NCI-H69 (cell line): ENCODE measurements around the gene ZNF488.

Source experiments
- DNase-seq: peaks from one replicate; lab custom pipeline; 2025; lab: John Stamatoyannopoulos, UW

ZNF488 gene

GRCh38 chr10:47381427-47382379 is 2.4 kb downstream of the ZNF488 start:
- DNase-seq: no peak

DNA sequence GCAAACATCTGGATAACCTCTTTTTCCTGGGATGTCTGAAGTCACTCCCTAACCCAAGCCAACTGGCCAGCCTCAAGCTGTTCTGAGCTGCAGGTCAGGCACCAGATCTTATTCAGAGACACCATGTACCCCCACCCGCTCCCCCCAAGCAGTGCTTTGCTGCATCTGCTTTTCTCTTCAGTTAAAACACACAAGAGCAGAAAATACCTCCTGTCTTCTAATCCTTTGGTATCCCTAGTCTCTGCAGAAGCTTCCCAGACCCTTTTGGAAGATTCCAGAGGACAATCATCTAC is 3.0 kb downstream of the ZNF488 start:
- DNase-seq: no peak

- DNase-seq: no peak
These were observed 3.6 kb downstream of the ZNF488 start for GRCh38 chr10:47380341-47381102.

DNA sequence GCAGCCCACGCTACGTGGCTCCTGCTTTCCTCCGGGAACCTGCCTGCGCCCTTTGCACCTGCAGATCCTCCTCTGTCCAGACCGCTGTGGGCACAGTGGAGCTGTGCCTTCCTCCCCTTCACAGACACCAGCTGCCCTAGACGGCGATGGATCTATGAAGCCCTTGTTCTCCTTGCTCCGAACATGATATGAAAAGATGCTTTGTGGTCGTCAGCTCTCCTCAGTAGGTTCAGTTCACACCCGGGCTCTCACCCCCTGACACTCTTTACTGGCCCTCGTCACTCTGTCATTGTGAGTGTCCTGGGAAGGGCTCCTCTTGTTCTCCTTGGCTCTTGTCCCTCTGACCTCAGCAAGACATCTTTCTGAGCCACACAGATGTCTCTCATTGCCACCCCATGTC is 4.2 kb downstream of the ZNF488 start:
- no peak for DNase-seq

- no peak for DNase-seq
These were observed 4.7 kb downstream of the ZNF488 start for GRCh38 chr10:47379445-47379785.

GRCh38 chr10:47378606-47379444 is 5.3 kb downstream of the ZNF488 start:
- DNase-seq: no peak

DNA sequence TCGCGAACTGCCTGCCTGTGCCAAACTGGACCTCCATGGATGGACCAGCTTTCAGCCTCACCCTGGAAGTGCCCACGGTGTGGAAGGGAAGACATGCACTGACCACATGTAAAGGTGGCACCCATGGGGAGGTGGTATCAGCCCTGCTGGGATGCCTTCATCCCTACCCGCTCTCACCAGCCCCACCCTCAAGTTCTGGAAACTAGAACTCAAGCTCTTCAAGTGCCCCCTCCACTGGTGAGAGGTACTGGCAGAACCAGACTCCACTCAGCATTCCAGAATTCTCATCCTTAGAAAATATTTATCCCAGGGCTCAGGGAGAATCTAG is 5.9 kb downstream of the ZNF488 start:
- DNase-seq: no peak

DNA sequence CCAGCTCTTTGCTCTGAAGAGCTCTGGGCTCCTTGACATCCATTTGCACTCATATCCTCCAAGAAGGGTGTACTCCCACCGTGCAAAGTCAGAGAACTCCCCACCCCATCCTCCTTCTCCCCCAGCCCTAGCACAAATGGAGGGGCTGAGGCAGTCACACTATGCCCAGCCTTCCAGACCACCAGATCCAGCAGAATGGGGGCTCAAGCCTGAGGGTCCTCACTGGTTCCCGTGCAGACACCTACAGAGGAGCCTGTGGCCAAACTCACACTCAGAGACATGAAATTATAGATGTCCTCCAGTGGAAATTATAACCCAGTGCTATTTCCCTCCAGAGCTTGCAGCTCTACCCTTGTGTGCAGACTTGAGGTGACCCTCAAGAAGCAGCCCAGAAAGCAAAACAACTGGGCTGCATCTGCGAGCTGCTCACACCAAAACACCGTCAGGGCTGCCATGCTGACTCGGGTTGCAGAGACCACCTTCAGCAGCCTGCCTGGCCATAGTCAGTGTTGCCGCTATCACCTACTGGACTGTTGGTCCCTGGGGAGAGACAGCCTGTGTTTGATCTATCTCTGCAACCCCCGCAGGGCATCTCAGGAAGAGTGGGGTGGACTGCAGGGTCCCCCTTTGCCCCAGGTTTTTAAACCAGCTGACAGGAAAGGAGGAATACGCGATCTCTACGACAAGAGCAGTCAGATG is 7.4 kb downstream of the ZNF488 start:
- DNase-seq: peak; percentile 4

GRCh38 chr10:47374611-47375536 is 9.2 kb downstream of the ZNF488 start:
- no peak for DNase-seq

- DNase-seq: no peak
These were observed 11.4 kb downstream of the ZNF488 start for GRCh38 chr10:47372726-47373125.

- no peak for DNase-seq
These were observed 12.2 kb downstream of the ZNF488 start for GRCh38 chr10:47371629-47372485.

DNA sequence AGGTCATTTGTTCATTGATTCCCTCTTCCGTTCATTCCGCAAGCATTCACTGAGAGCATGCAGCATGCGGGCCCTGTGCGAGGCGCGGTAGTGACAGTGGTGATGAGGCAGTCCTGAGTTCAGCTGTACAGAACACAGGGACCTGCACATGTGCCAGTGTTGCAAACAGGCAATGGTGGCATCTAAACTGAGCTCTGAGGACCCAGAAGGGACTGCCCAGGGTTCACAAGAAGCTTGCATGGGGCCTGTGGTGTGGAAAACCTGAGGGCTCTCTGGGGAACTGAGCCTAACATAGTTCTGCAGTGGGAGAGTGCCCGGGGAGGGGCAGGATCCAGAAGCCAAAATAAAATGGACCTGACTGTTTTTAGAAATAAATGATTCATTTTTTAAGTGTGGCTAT is 13.2 kb downstream of the ZNF488 start:
- DNase-seq: no peak

- DNase-seq: no peak
These were observed 13.9 kb downstream of the ZNF488 start for GRCh38 chr10:47370015-47370767.

DNA sequence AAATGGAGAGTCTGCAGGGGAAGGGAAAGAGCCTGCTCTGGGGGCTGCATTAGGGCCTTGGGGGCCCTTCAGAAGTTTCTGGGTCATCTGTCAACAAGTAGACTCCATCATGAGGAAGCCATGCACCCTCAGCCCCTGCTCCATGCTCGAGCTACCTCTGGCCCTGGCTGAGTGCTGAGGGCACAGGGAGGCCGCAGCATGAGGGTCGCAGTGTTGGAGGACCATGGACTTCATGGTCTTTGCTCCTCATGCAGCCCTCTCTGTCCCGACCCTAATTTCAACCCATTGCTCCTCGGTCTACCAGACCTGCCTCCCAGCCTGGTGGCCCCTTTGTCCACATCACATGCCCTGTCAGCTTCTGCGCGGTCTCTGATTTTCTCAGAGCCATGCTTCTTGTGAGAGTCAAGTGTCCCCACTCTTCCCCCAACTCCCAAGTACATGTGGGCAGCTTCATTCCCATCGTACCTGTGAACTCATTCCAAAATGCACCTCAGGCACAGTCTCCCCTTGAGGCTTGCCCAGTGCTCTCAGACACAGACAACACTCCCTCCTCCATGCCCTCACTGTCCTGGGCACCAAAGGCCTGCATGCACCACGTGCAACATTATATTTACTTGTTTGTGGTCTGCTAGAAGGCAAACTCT is 14.7 kb downstream of the ZNF488 start:
- DNase-seq: no peak

- DNase-seq: no peak
These were observed 15.5 kb downstream of the ZNF488 start for GRCh38 chr10:47368431-47369180.

DNA sequence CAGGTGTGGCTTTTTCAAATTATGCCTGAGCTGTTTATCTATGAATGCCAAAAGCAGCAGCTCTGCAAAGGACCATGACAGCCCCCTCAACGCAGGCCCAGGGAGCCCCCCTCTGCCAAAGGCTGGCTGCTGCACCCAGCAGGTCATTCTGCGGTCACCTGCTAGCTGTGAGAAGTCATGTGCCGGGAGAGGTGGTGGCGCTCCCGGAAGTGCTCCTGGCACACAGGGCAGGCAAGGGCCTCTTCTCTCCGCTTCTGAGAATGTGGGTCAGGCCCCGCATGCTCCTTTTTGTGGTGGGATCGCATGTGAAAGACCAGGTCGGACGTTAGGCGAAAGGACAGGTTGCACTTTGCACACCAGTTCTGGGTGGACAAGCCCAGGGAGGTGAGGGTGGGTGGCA is 16.4 kb downstream of the ZNF488 start:
- DNase-seq: no peak

GRCh38 chr10:47366731-47367460 is 17.2 kb downstream of the ZNF488 start:
- no peak for DNase-seq
